GM19452 (cell line): Measurements from ENCODE around the gene MORN5.

Experiments
- ATAC-seq: cut with Tn5 transposase; IDR thresholded peaks from one replicate; pipeline ENCODE4 v1.9.1; 2021; ENCODE audit not compliant: unreplicated experiment

Gene MORN5

GRCh38 chr9:122228191-122228567 lies 68.5 kb downstream of the MORN5 start:
- no peak for ATAC-seq

GRCh38 chr9:122228568-122229484 lies 69.1 kb downstream of the MORN5 start, which contains the start of gene LHX6:
Gene LHX6, minus strand, starts transcription at chr9:122228957. Its CDS starts 217 bp downstream, at chr9:122228740.
- ATAC-seq = no peak

- no peak for ATAC-seq
These were observed 69.8 kb downstream of the MORN5 start for GRCh38 chr9:122229485-122229837.

GRCh38 chr9:122232796-122233306 lies 73.1 kb downstream of the MORN5 start:
- no peak for ATAC-seq

- ATAC-seq = no peak
These were observed 74.5 kb downstream of the MORN5 start for GRCh38 chr9:122234022-122234748.

- ATAC-seq = no peak
These were observed 77.0 kb downstream of the MORN5 start for GRCh38 chr9:122236681-122237080.

GRCh38 chr9:122239722-122240121 lies 80.0 kb downstream of the MORN5 start:
- ATAC-seq = no peak

GRCh38 chr9:122244349-122244748 lies 84.6 kb downstream of the MORN5 start:
- no peak for ATAC-seq

GRCh38 chr9:122246666-122247065 lies 87.0 kb downstream of the MORN5 start:
- ATAC-seq = no peak

- ATAC-seq = no peak
These were observed 88.7 kb downstream of the MORN5 start for GRCh38 chr9:122248448-122248865.
